AG09309 (cell line): ENCODE results near the gene PCMTD2.

Experiments used
- DNase-seq: peaks from one replicate; pipeline ENCODE4 v3.0.0-alpha.2; 2010; ENCODE audit warnings: low read depth
- H3K4me3 ChIP-seq: 2 replicates; pipeline ENCODE4 v1.5.1; 2011; ENCODE audit warnings: mild to moderate bottlenecking, low read depth, low read length, moderate library complexity; ENCODE audit not compliant: control insufficient read depth
- CTCF ChIP-seq: IDR thresholded peaks from 2 replicates; pipeline ENCODE4 v1.5.1; 2011; ENCODE audit warnings: mild to moderate bottlenecking, low read depth, low read length, inconsistent platforms; ENCODE audit not compliant: insufficient read depth, control insufficient read depth; ENCODE audit errors: missing control alignments

Gene PCMTD2

DNA sequence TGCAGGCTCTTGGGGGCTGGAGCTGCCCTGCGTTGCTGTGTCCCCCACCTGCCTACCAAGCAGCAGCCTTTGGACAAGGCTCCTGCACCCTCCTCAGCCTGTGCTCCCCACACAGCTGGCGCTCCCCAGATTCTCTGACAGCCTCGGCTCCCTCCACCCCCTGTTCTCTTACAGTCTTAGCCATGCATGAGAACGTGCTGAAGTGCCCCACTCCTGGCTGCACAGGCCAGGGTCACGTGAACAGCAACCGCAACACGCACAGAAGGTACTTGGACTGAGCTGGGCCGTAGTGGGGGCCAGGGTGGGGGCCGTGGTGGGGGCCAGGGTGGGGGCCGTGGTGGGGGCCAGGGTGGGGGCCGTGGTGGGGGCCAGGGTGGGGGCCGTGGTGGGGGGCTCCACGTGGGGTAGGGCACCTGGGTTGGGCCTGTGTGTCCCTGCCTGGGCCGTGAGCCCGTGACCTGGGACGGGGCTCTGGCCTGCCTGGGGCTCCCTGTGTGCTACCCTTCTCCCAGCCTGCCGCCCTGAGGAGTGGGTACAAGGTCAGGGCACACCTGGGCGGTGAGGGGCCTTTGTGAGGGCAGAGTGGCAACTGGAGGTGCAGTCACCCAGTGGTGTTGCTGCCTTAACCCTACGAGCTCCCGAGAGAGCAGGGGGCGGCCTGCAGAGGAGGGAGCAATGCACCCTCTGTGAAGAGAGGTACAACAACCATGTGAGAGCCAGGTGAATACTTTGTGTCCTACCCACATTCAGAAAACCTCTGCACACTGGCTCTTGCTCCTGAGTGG is 43.5 kb upstream of the PCMTD2 start:
- no peak overlapping the region for H3K4me3 ChIP-seq
- DNase-seq: no peak
- no peak for TF ChIP-seq CTCF

GRCh38 chr20:64212755-64213154 is 42.8 kb upstream of the PCMTD2 start:
- no peak for DNase-seq
- TF ChIP-seq CTCF: no peak
- no peak overlapping the region for H3K4me3 ChIP-seq

GRCh38 chr20:64214113-64214512 is 41.4 kb upstream of the PCMTD2 start:
- no peak for TF ChIP-seq CTCF
- no peak overlapping the region for H3K4me3 ChIP-seq
- no peak for DNase-seq

GRCh38 chr20:64214952-64215351 is 40.6 kb upstream of the PCMTD2 start:
- no peak overlapping the region for H3K4me3 ChIP-seq
- no peak for DNase-seq
- TF ChIP-seq CTCF: no peak

DNA sequence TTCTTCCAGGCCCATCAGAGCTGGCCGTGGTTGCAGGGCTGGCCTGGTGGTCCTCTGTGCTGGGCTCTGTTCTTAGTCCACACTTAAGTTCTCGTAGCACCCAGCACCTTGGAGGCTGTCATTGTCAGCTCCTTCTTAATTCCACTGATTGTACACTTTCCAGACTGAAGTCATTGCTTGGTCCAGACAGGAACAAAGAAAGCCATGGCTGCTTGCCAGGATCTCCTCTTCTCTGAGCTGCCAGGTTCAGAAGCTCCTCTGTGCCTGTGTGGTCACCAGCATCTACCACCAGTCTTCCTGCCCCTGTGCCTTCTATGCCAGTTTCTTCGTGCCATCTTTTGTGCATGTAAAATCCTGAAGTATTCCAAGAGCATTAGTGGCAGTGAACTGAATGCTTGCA is 39.5 kb upstream of the PCMTD2 start:
- TF ChIP-seq CTCF: no peak
- no peak for DNase-seq
- no peak overlapping the region for H3K4me3 ChIP-seq

DNA sequence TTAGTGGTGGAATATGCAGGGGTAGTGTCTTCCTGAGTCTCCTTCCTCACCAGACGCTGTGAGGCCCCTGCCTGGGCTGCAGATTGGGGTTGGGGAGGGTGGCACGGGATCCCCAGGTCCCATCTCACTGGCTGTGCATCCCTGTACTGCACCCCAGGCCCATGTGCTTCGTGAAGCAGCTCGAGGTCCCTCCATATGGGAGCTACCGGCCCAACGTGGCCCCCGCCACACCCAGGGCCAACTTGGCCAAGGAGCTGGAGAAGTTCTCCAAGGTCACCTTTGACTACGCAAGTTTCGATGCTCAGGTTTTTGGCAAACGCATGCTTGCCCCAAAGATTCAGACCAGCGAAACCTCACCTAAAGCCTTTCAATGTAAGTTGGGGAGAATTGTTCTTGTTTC is 38.6 kb upstream of the PCMTD2 start:
- no peak for TF ChIP-seq CTCF
- H3K4me3 ChIP-seq: no peak overlapping the region
- no peak for DNase-seq
